Stimulated activated CD4-positive, alpha-beta T cell treated with anti-CD3 and anti-CD28 coated beads, Interleukin-12 subunit alpha, Interleukin-12 subunit beta, amount 100 ng/mL, for 48 hours (primary cell): ENCODE results near the gene EIF4A3.

ENCODE experiments used
- DNase-seq, 3 donors: peaks; one replicate each; pipeline ENCODE4 v3.0.0-alpha.2; 2020; ENCODE audit warnings: low read depth in 2 of 3, low spot score in 1 of 3

EIF4A3 gene

GRCh38 chr17:80147035-80147822, at the start of gene EIF4A3:
TSS of gene EIF4A3 (minus strand) at chr17:80147128. CDS start at chr17:80146961, 167 bp downstream.
- peak; percentile 96 to 97 (median 96) for DNase-seq

DNA sequence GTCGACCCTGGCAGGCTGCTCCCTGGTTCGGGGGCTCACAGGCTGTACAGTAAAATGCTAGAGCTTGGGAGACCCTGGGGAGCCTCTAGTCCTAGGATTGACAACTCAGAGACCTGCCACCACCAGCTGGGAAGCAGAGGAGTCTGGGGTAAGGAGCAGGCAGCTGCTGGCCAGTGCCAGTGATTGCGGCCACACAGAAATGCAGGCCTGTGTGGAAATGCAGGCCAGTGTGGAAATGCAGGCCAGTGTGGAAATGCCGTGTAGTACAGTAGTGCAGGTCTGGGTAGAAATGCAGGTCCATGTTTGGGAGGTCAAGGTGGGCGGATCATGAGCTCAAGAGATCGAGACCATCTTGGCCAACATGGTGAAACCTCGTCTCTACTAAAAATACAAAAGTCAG, 49.7 kb upstream of the EIF4A3 start:
- DNase-seq = no peak

DNA sequence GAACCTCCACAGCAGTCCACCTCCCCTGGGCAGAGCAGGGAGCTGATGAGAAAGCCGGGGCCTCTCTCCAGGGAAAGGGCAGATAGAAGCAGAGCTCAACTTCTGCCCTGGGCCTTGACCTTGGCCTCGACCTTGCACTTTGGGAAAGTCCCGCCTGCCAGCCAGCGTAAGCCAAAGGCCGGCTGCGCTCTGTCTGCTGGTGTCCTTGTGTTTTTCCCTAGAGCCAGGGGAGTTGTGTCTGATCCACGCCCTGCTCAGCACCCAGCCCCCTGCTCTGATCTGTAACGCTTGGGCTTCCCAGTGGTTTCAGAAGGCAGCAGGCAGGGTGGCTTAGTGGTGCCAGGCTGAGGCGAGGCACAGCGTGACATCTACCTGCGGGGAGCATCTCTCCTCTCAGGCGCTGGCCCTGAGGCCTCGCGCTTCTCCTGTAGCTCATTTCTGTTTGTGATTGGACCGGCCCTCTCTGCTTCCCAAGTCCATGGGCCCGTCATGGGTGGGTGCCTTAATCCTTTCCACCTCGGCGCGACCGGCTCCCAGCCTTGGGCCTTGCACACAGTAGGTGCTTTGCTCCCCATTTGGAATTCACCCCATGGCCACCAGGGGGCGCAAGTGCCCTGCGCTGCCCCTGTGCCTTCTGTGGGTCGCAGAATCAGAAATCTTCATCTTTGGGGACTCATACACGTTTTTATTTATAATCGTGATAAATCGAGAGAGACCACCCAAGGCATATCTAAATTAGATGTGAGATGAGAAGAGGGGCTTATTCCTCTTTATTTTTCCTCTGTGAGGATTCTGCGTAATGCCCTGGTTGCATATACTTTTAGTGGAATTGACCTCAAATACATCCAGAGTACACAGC, 49.0 kb upstream of the EIF4A3 start:
- peak in 2 of 3 donors; percentile 34 to 49 for DNase-seq

GRCh38 chr17:80195141-80195540, 48.2 kb upstream of the EIF4A3 start:
- no peak for DNase-seq

GRCh38 chr17:80191865-80192661, 45.1 kb upstream of the EIF4A3 start:
- no peak for DNase-seq

DNA sequence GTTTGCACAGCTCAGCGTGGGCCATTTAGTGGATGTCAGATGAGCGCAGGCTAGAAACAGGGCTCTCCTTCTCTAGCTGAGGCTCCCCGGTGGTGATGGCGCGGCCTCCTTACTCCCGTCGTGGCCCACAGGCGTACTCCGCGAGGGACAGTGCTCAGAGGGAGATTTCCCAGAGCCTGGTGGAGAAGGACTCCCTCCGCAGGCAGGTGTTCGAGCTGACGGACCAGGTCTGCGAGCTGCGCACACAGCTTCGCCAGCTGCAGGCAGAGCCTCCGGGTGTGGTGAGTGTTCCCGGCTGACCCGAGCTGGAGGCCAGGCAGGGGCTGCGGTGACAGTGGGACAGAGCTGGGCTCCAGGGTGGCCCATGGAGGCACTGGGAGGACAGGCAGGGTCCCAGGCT, 44.3 kb upstream of the EIF4A3 start:
- no peak for DNase-seq

- no peak for DNase-seq
These were observed 43.8 kb upstream of the EIF4A3 start for GRCh38 chr17:80190716-80191115.

DNA sequence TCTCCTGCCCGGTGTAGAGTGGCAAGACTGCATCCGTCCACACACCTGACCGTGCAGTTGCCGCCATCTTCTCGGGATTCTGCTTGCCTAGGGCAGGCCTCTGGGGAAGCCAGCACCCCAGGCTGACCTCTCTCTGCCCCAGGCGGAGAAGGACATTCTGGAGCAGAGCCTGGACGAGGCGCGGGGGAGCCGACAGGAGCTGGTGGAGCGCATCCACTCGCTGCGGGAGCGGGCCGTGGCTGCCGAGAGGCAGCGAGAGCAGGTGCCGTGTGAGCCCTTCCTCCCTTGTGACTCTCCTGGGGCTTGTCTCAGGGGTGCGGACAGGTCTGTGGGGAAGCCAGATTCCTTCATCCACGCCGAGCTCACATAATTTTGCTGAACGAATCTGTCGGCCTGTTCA, 42.7 kb upstream of the EIF4A3 start:
- DNase-seq = no peak

DNA sequence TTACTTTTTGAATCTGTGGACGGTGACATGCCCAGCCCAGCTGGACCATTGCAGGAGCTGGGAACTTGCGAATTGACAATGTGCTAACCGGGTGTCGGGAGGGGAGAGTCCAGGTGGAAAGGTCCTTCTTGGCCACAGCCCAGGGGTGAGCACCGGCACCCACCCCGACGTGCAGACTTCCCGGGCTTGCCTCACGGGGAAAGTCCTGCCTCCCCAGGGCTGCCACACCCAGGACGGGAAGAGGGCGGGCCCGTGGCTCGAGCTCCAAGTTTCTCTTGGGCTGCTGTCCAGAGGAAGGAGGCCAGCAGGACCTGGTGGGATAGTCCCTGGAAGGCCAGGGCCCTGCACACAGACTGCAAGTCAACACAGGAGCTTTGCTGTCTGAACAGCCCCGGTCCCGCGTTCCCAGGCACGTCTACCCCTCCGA, 40.6 kb upstream of the EIF4A3 start:
- DNase-seq = no peak

DNA sequence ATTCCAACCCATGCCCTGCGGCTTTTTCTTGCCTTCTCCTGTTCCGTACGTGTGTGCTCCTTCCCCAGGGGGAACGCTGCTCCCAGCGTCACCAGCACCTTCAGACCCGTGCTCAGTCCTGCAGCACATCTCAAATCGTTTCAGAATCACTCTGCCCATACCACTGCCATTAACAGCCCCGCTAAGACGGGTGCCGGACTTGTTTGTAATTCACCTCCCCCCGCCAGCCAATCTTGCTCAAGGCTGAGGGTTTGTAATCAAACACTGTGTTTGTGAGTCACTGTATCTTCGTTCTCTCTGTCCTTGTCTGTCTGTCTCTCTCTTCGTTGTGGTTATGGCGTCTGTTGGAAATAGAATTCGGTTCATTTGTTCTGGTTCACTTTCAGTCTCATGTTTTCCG, 40.2 kb upstream of the EIF4A3 start:
- DNase-seq = no peak

- DNase-seq = no peak
These were observed 39.0 kb upstream of the EIF4A3 start for GRCh38 chr17:80185968-80186367.

GRCh38 chr17:80184423-80184714, 37.4 kb upstream of the EIF4A3 start:
- DNase-seq = no peak

GRCh38 chr17:80183581-80184422, 36.9 kb upstream of the EIF4A3 start:
- no peak for DNase-seq

- DNase-seq = no peak
These were observed 35.9 kb upstream of the EIF4A3 start for GRCh38 chr17:80182845-80183223.

DNA sequence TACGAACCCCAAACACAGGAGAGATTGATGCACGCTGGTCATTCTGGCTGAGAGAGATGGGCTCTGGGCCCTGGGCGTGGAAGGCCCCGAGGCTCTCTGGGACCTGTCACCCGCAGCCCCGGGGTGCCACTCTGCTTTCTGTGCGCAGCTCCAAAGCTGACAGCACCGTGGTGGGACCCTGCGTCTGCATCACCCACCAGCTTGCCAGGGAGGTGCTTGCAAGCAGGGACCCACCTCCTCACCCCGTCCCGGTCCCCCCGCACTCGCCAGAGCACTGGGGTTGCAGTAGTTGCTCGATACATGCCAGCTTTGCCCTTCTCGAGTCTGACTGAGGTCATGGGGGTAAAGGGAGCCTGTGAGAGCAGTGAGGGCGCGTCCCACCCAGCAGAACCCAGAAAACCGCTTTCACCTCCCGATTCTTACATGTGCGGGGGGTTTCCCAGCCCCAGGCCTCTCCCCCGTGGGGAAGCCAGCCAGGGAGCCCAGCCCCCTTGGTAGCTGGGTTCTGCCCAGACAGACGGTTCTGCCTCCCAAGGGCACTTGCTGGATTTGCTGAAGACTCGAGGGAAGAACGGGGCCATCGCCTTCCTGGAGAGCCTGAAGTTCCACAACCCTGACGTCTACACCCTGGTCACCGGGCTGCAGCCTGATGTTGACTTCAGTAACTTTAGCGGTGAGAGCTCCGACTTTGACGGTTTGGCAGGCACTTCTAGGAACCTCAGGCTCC, 35.4 kb upstream of the EIF4A3 start:
- no peak for DNase-seq

GRCh38 chr17:80181431-80181830, 34.5 kb upstream of the EIF4A3 start:
- no peak for DNase-seq

DNA sequence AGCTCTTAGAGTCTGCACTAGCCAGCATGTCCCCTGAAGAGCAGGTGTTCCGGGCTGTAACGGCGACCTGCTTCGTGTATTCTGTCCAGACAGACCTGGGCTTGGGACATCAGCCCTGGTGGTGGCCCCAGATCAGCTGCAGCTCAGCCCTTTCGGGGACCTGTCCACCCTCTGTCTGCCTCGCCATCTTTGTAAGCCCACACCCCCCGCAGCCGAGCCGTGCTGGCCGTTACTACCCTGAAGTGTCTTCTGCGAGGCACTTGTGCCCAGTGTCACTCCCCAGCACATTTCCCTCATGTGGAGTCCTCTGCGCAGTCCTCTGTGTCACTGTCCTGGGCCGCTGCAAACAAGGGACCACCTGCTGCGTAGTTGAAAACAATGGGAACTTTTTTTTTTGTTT, 33.3 kb upstream of the EIF4A3 start:
- DNase-seq = no peak

GRCh38 chr17:80177986-80178595, 31.2 kb upstream of the EIF4A3 start:
- no peak for DNase-seq

GRCh38 chr17:80176757-80177156, 29.8 kb upstream of the EIF4A3 start:
- no peak for DNase-seq

GRCh38 chr17:80173916-80174315, 27.0 kb upstream of the EIF4A3 start:
- no peak for DNase-seq
